GM18873 (cell line): ENCODE measurements around the gene ERGIC1.
A peak's percentile ranks its signal among the peaks of the same experiment; 100 is the strongest.

ENCODE experiments used
- ATAC-seq: cut with Tn5 transposase; IDR thresholded peaks from one replicate; pipeline ENCODE4 v1.9.1; 2021; ENCODE audit warnings: mild to moderate bottlenecking, moderate library complexity, moderate number of reproducible peaks; ENCODE audit not compliant: unreplicated experiment, low FRiP score

Gene ERGIC1

GRCh38 chr5:172897481-172898217, 63.6 kb downstream of the ERGIC1 start:
- ATAC-seq: no peak

GRCh38 chr5:172898218-172898842, 64.3 kb downstream of the ERGIC1 start:
- no peak for ATAC-seq

- no peak for ATAC-seq
Measured at GRCh38 chr5:172898843-172899369, 64.9 kb downstream of the ERGIC1 start.

- ATAC-seq: no peak
Measured at GRCh38 chr5:172899436-172899835, 65.4 kb downstream of the ERGIC1 start.

- ATAC-seq: no peak
Measured at GRCh38 chr5:172901012-172901780, 67.1 kb downstream of the ERGIC1 start.

- ATAC-seq: no peak
Measured at GRCh38 chr5:172901788-172902496, 67.9 kb downstream of the ERGIC1 start.

- ATAC-seq: no peak
Measured at GRCh38 chr5:172902497-172903472, 68.7 kb downstream of the ERGIC1 start.

GRCh38 chr5:172903790-172904189, 69.7 kb downstream of the ERGIC1 start:
- no peak for ATAC-seq

- ATAC-seq: no peak
Measured at GRCh38 chr5:172904312-172904642, 70.2 kb downstream of the ERGIC1 start.

GRCh38 chr5:172904643-172905345, 70.7 kb downstream of the ERGIC1 start:
- ATAC-seq: no peak

GRCh38 chr5:172905346-172906140, 71.5 kb downstream of the ERGIC1 start:
- ATAC-seq: no peak

- peak; percentile 60 for ATAC-seq
Measured at GRCh38 chr5:172906436-172906835, 72.4 kb downstream of the ERGIC1 start.

- ATAC-seq: no peak
Measured at GRCh38 chr5:172906888-172907287, 72.8 kb downstream of the ERGIC1 start.

- ATAC-seq: no peak
Measured at GRCh38 chr5:172907657-172908056, 73.6 kb downstream of the ERGIC1 start.

GRCh38 chr5:172908662-172909061, 74.6 kb downstream of the ERGIC1 start:
- no peak for ATAC-seq

- ATAC-seq: no peak
Measured at GRCh38 chr5:172909931-172910502, 76.0 kb downstream of the ERGIC1 start.

- ATAC-seq: no peak
Measured at GRCh38 chr5:172910828-172911627, 77.0 kb downstream of the ERGIC1 start.
